IPS DF 6.9 (cell line): ENCODE results near the gene PCNX1.

Experiments
- DNase-seq: peaks from one replicate; pipeline ENCODE4 v3.0.0-alpha.2; 2013; ENCODE audit warnings: low read depth, low spot score
- H3K27ac ChIP-seq: one replicate; pipeline ENCODE4 v1.5.1; 2013; ENCODE audit warnings: low read length, control low read depth
- H3K27me3 ChIP-seq: 2 replicates; pipeline ENCODE4 v1.6.1; 2013; ENCODE audit warnings: mild to moderate bottlenecking, low read length; ENCODE audit not compliant: control insufficient read depth, insufficient read depth
- H3K36me3 ChIP-seq: 2 replicates; pipeline ENCODE4 v1.6.1; 2013; ENCODE audit warnings: low read length; ENCODE audit not compliant: control insufficient read depth, insufficient read depth
- H3K4me1 ChIP-seq: 2 replicates; pipeline ENCODE4 v1.6.1; 2013; ENCODE audit warnings: low read length; ENCODE audit not compliant: control insufficient read depth, insufficient read depth
- H3K4me3 ChIP-seq: 2 replicates; pipeline ENCODE4 v1.5.1; 2013; ENCODE audit warnings: mild to moderate bottlenecking, low read length
- H3K9me3 ChIP-seq: 2 replicates; pipeline ENCODE4 v1.6.1; 2013; ENCODE audit warnings: low read length, inconsistent platforms; ENCODE audit not compliant: control insufficient read depth, insufficient read depth
- WGBS: extraction: QIAGEN DNeasy Blood & Tissue Kit; methylation state at CpG from one replicate; pipeline ENCODE4 v1.1.7; 2013; ENCODE audit warnings: mixed read lengths, missing lambda C conversion rate; ENCODE audit not compliant: insufficient read length, insufficient coverage; 5-methylcytosine and 5-hydroxymethylcytosine counted together

Gene PCNX1

GRCh38 chr14:71107921-71108320, 200.7 kb downstream of the PCNX1 start:
- Histone ChIP-seq H3K4me1 (no peaks in the 10 kb centered on the region), H3K9me3 (no peaks in the 10 kb centered on the region), H3K36me3 (peaks cover 10% of the 10 kb centered on the region), H3K4me3 (no peak overlapping the region), H3K27me3 (no peaks in the 10 kb centered on the region), H3K27ac (no peak overlapping the region)
- no peak for DNase-seq
- no CpG with 5 or more reads among the region's 2 CpGs for WGBS

GRCh38 chr14:71108398-71109119, 201.3 kb downstream of the PCNX1 start:
- peaks cover 7% of the 10 kb centered on the region for H3K36me3 ChIP-seq
- no peaks in the 10 kb centered on the region for H3K27me3 ChIP-seq
- H3K27ac ChIP-seq = no peak overlapping the region
- WGBS = no CpG with 5 or more reads among the region's 16 CpGs
- DNase-seq = no peak
- no peak overlapping the region for H3K4me3 ChIP-seq
- no peaks in the 10 kb centered on the region for H3K4me1 ChIP-seq
- H3K9me3 ChIP-seq = no peaks in the 10 kb centered on the region

GRCh38 chr14:71113376-71113775, 206.1 kb downstream of the PCNX1 start:
- Histone ChIP-seq H3K27ac (no peak overlapping the region), H3K36me3 (peaks cover 4% of the 10 kb centered on the region; the same call in 1 of the 2 replicates), H3K4me1 (peaks cover 2% of the 10 kb centered on the region; the same call in 1 of the 2 replicates), H3K27me3 (no peaks in the 10 kb centered on the region), H3K9me3 (no peaks in the 10 kb centered on the region), H3K4me3 (no peak overlapping the region)
- no peak for DNase-seq

DNA sequence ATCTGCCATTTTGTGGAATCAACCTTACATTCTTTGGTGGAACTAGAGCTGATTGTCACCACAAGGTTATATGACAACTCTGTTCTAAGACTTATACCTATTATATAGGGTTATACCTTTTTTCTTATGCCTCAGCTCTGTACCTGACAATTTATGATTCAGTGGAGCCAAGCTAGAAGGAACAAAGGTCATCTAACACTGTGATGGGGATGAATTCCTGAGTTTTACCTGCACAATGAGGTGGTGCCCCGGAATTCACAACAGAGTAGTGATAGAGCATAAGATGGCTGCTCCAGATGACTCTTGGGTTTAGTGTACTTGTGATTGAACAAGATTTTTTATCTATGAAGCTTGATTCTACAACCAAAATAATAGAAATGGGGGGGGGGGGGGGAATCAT, 207.3 kb downstream of the PCNX1 start:
- no peak overlapping the region for H3K27ac ChIP-seq
- WGBS = no CpG with 5 or more reads among the region's 1 CpG
- no peaks in the 10 kb centered on the region for H3K36me3 ChIP-seq
- no peak for DNase-seq
- H3K4me3 ChIP-seq = no peak overlapping the region
- no peaks in the 10 kb centered on the region for H3K27me3 ChIP-seq
- H3K4me1 ChIP-seq = peaks cover 2% of the 10 kb centered on the region; the same call in 1 of the 2 replicates
- no peaks in the 10 kb centered on the region for H3K9me3 ChIP-seq

DNA sequence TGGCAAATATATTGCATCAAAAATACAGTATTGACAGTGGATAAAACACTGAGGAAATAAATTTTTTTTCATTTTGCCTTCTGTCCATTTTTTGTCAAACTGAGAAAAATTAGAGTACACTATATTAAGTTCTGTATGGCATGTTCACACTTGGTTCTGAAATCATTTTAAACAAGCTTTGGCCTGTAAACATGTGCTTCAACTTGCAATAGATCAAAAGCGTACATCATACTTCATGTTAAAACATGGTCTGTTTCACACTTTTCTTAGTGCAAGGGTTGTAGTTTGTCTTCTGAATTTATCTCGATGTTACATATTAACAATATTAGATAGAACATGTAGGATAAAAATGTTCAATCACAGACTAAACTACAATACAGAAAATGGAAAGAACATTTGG, 208.0 kb downstream of the PCNX1 start:
- no peak for DNase-seq
- no CpG with 5 or more reads among the region's 2 CpGs for WGBS
- no peaks in the 10 kb centered on the region for H3K27me3 ChIP-seq
- no peak overlapping the region for H3K27ac ChIP-seq
- peaks cover 2% of the 10 kb centered on the region; the same call in 1 of the 2 replicates for H3K4me1 ChIP-seq
- no peaks in the 10 kb centered on the region for H3K36me3 ChIP-seq
- H3K9me3 ChIP-seq = no peaks in the 10 kb centered on the region
- H3K4me3 ChIP-seq = no peak overlapping the region

DNA sequence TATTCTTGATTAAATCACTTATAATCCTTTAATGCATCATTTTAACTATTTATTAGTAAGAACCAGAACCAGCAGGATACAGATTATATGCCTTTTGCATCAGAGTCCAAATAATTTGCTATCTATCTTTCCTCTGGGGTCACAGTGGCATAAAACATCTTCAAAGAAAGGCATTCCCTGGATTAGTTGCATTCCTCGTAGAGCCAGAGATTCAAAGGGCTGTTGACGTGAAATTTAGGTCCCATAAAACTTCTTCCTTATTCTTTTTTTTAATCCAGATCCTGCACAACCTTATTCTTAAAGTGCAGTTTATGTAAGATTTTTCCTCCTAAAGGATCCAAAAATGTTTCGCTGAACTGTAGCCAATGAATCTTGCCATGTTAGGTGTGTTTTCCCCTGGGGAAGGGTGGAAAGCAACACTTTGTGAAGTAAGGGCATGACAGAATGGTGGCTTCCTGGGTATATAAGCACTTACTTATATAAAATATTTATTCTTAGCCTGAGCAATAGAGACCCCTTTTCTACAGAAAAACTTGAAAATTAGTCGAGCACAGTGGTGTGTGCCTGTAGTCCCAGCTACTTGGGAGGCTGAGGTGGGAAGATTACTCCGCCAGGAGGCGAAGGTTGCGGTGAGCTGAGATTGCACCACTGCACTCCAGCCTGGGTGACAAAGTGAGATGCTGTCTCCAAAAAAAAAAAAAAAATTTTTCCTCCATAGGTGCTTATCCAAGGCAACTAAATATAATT, 208.7 kb downstream of the PCNX1 start:
- H3K4me1 ChIP-seq = peaks cover 2% of the 10 kb centered on the region; the same call in 1 of the 2 replicates

DNA sequence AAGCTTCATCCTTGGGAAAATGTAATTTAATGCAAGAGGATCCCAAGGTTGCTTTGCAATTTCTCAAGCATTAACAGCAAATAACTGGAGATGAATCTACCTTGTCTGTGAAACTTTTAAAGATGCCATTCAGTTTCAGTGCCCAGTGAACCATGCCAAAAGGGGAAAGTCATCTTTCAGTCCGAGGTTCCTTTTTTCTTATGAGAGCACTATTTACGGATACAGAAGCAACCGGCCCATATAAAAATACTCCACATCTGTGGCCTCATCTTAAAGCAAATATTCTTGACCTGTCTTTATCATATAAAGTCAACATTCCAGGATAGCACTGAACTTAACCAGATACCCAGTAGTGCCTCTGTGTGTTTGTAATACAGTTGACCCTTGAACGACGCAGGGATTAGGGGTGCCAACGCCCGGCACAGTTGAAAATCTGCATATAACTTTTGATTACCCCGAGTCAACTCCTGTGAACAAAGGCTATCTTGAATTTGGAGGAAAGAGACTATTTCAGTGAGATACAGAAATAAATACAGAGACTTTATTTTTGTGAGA, 209.4 kb downstream of the PCNX1 start:
- no CpG with 5 or more reads among the region's 8 CpGs for WGBS
- no peak for DNase-seq
- no peaks in the 10 kb centered on the region; the same call in 1 of the 2 replicates for H3K9me3 ChIP-seq
- no peak overlapping the region for H3K27ac ChIP-seq
- H3K4me1 ChIP-seq = peaks cover 2% of the 10 kb centered on the region; the same call in 1 of the 2 replicates
- no peaks in the 10 kb centered on the region for H3K36me3 ChIP-seq
- no peaks in the 10 kb centered on the region for H3K27me3 ChIP-seq
- H3K4me3 ChIP-seq = no peak overlapping the region

More for the DNA sequence above, 208.7 kb downstream of the PCNX1 start:
- Histone ChIP-seq H3K36me3 (no peaks in the 10 kb centered on the region), H3K27me3 (no peaks in the 10 kb centered on the region), H3K9me3 (no peaks in the 10 kb centered on the region; the same call in 1 of the 2 replicates), H3K4me3 (no peak overlapping the region), H3K27ac (no peak overlapping the region)
- no peak for DNase-seq
- WGBS = no CpG with 5 or more reads among the region's 7 CpGs

DNA sequence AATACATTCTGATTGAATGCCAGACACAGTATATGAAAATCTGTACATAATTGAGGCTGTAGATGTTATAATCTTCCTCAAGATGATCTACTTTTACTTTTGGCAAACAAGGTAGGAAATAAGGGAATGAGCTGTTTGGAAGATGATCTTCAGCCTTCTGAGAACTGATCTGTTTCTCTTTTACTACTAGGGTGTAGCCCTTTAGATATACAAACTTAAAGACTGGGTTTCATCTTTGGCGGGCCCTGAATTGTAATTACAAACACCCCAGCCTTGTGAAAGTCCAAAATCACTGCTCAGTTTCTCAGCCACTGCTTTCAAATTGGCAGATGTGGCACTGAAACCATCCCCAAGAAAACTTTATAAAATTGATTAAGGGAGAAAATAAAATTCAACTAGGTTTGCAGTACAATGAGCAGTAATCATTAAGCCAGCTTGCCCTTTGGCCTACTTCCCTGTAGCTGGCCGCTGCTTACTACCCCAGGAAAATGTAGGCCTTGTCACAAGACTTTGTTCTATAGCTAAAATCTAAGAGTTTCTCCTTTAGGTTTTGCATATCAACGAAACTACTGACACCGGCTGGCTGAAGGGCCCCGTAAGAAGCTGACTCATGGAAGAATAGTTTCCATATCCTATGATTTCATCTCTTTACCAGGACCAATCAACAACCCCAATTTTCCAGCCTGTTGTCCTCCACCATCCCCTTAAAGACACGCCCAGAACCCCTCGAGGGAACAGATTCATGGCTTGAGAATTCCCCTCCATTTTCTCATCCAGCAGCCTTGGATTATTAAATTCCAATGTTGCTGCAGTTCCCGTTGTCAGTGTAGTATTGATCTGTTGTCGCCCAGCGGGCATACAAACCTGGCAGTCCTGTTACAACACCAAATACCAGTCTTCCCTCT, 210.8 kb downstream of the PCNX1 start:
- WGBS = no CpG with 5 or more reads among the region's 10 CpGs
- Histone ChIP-seq H3K27me3 (no peaks in the 10 kb centered on the region), H3K4me1 (peaks cover 2% of the 10 kb centered on the region; the same call in 1 of the 2 replicates), H3K4me3 (no peak overlapping the region), H3K27ac (no peak overlapping the region), H3K36me3 (no peaks in the 10 kb centered on the region), H3K9me3 (no peaks in the 10 kb centered on the region; the same call in 1 of the 2 replicates)
- no peak for DNase-seq

GRCh38 chr14:71119075-71119474, 211.8 kb downstream of the PCNX1 start:
- Histone ChIP-seq H3K36me3 (no peaks in the 10 kb centered on the region), H3K4me3 (no peak overlapping the region), H3K27me3 (no peaks in the 10 kb centered on the region), H3K4me1 (peaks cover 2% of the 10 kb centered on the region; the same call in 1 of the 2 replicates), H3K27ac (no peak overlapping the region), H3K9me3 (no peaks in the 10 kb centered on the region; the same call in 1 of the 2 replicates)
- no CpG with 5 or more reads among the region's 1 CpG for WGBS
- DNase-seq = no peak

DNA sequence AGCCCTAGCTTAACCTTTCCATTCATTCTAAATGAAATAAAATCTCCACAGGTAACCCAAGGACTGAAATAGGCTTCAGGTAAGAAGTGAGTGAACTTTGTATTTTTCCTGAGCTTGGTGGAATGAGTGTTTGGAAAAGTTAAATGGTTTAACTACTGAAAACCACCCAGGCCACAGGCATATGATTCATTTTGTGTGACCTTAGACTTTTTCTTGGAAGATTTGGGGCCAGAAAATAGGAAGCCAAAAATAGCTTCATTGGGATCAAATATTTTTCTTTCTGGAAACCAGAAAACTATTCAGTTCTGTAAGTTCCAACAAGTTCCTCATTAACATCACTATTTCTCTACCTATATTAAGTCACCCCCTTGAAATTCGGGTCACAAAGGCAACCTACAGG, 212.6 kb downstream of the PCNX1 start:
- DNase-seq = no peak
- peaks cover 2% of the 10 kb centered on the region; the same call in 1 of the 2 replicates for H3K4me1 ChIP-seq

More for the DNA sequence above, 212.6 kb downstream of the PCNX1 start:
- WGBS = no CpG with 5 or more reads among the region's 1 CpG
- Histone ChIP-seq H3K27ac (no peak overlapping the region), H3K9me3 (no peaks in the 10 kb centered on the region; the same call in 1 of the 2 replicates), H3K36me3 (no peaks in the 10 kb centered on the region), H3K27me3 (no peaks in the 10 kb centered on the region), H3K4me3 (no peak overlapping the region)
